Right kidney (tissue), 9 donors: ENCODE measurements around the gene CDIPT.
"Not testable (repeated sequence)": the region's sequence is repeated elsewhere in the genome, so short reads cannot be mapped to it uniquely, and the experiment has no call there.

ENCODE experiments used
- DNase-seq: peaks from one replicate; pipeline ENCODE4 v3.0.0-alpha.2; 2016
- long read RNA-seq, 8 donors: transcript quantifications; one replicate each; lab custom pipeline, GENCODE V29; 2026

The CDIPT gene
- long read RNA-seq, donor 1, transcript CDIPT-201 (6 exons, 2,353 nt): major isoform, 36 of 52 reads
- long read RNA-seq, donor 1, partial matches to known transcripts: 13 of 52 reads
- long read RNA-seq, donor 1, other reads (novel, unspliced or antisense): 0 of 52 reads
- long read RNA-seq, donor 2, transcript CDIPT-201 (6 exons, 2,353 nt): major isoform, 19 of 28 reads
- long read RNA-seq, donor 2, partial matches to known transcripts: 5 of 28 reads
- long read RNA-seq, donor 2, other reads (novel, unspliced or antisense): 0 of 28 reads
- long read RNA-seq, donor 3, transcript CDIPT-201 (6 exons, 2,353 nt): major isoform, 19 of 20 reads
- long read RNA-seq, donor 3, partial matches to known transcripts: 0 of 20 reads
- long read RNA-seq, donor 3, other reads (novel, unspliced or antisense): 0 of 20 reads
- long read RNA-seq, donor 4, transcript CDIPT-201 (6 exons, 2,353 nt): major isoform, 26 of 37 reads
- long read RNA-seq, donor 4, partial matches to known transcripts: 7 of 37 reads
- long read RNA-seq, donor 4, other reads (novel, unspliced or antisense): 0 of 37 reads
- long read RNA-seq, donor 5, transcript CDIPT-201 (6 exons, 2,353 nt): major isoform, 23 of 30 reads
- long read RNA-seq, donor 5, partial matches to known transcripts: 7 of 30 reads
- long read RNA-seq, donor 5, other reads (novel, unspliced or antisense): 0 of 30 reads
- long read RNA-seq, donor 6, transcript CDIPT-201 (6 exons, 2,353 nt): major isoform, 34 of 38 reads
- long read RNA-seq, donor 6, partial matches to known transcripts: 0 of 38 reads
- long read RNA-seq, donor 6, other reads (novel, unspliced or antisense): 0 of 38 reads
- long read RNA-seq, donor 7: 0 reads
- long read RNA-seq, donor 8, transcript CDIPT-201 (6 exons, 2,353 nt): major isoform, 23 of 34 reads
- long read RNA-seq, donor 8, partial matches to known transcripts: 5 of 34 reads
- long read RNA-seq, donor 8, other reads (novel, unspliced or antisense): 0 of 34 reads

- DNase-seq: peak; percentile 99
These were observed at the start of gene CDIPT for GRCh38 chr16:29862884-29863668. CDIPT (minus strand) TSS chr16:29863226; CDS start chr16:29862857, 369 bp downstream.

- DNase-seq: no peak
These were observed 49.1 kb upstream of the CDIPT start for GRCh38 chr16:29912087-29912486.

- DNase-seq: no peak
These were observed 48.6 kb upstream of the CDIPT start for GRCh38 chr16:29911676-29912010.

- no peak for DNase-seq
These were observed 48.0 kb upstream of the CDIPT start for GRCh38 chr16:29910819-29911675.

- DNase-seq: not testable (repeated sequence)
These were observed 46.8 kb upstream of the CDIPT start for GRCh38 chr16:29909851-29910250.

GRCh38 chr16:29909391-29909790 is 46.4 kb upstream of the CDIPT start:
- no peak for DNase-seq

- no peak for DNase-seq
These were observed 45.7 kb upstream of the CDIPT start for GRCh38 chr16:29908719-29909220.

GRCh38 chr16:29907973-29908372 is 44.9 kb upstream of the CDIPT start:
- no peak for DNase-seq

GRCh38 chr16:29906520-29907244 is 43.7 kb upstream of the CDIPT start:
- no peak for DNase-seq

- no peak for DNase-seq
These were observed 42.6 kb upstream of the CDIPT start for GRCh38 chr16:29905668-29906067.

- DNase-seq: no peak
These were observed 41.9 kb upstream of the CDIPT start for GRCh38 chr16:29904947-29905346.

- no peak for DNase-seq
These were observed 40.6 kb upstream of the CDIPT start for GRCh38 chr16:29903590-29903989.

GRCh38 chr16:29901607-29901945 is 38.5 kb upstream of the CDIPT start:
- no peak for DNase-seq

GRCh38 chr16:29900888-29901606 is 38.0 kb upstream of the CDIPT start:
- no peak for DNase-seq

GRCh38 chr16:29900102-29900887 is 37.3 kb upstream of the CDIPT start, which contains the start of gene ASPHD1:
ASPHD1 (plus strand) TSS chr16:29900488; CDS start chr16:29900972, 484 bp downstream.
- DNase-seq: peak; percentile 87

- DNase-seq: no peak
These were observed 36.6 kb upstream of the CDIPT start, which contains the start of gene SEZ6L2 for GRCh38 chr16:29899516-29900101. SEZ6L2 (minus strand) TSS chr16:29899550; CDS start chr16:29899019, 531 bp downstream.

- no peak for DNase-seq
These were observed 35.9 kb upstream of the CDIPT start for GRCh38 chr16:29898804-29899515.
